HG02840 (cell line): ENCODE results near the gene ACBD6.
"Not testable (repeated sequence)": the region's sequence is repeated elsewhere in the genome, so short reads cannot be mapped to it uniquely, and the experiment has no call there.

ENCODE experiments used
- ATAC-seq: cut with Tn5 transposase; IDR thresholded peaks from one replicate; pipeline ENCODE4 v1.9.1; 2021; ENCODE audit warnings: mild to moderate bottlenecking, moderate library complexity, moderate number of reproducible peaks; ENCODE audit not compliant: unreplicated experiment, low FRiP score

ACBD6 gene

GRCh38 chr1:180497826-180498225 lies 4.6 kb downstream of the ACBD6 start:
- no peak for ATAC-seq

- ATAC-seq, result no peak
Observed at GRCh38 chr1:180494370-180494769, 8.0 kb downstream of the ACBD6 start.

DNA sequence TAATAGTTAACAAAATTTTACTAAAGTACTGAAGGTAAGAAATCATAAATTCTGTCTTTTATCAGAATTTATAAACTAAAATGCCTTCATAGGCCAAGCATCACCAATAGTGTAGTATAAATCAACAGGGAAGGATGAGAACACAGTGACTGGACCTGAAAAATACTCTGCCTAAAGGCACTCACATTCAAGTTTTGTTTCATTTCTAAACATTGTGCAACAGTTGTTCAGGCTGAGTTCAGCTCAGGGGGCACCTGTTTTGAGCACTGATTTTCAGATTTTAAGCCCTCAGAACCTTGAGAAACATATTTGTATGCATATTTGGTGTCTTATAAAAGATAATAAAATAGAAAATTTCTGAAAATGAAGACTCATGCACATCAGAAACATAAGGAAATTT lies 12.4 kb downstream of the ACBD6 start:
- no peak for ATAC-seq

- ATAC-seq, result no peak
Observed at GRCh38 chr1:180489313-180489712, 13.1 kb downstream of the ACBD6 start.

DNA sequence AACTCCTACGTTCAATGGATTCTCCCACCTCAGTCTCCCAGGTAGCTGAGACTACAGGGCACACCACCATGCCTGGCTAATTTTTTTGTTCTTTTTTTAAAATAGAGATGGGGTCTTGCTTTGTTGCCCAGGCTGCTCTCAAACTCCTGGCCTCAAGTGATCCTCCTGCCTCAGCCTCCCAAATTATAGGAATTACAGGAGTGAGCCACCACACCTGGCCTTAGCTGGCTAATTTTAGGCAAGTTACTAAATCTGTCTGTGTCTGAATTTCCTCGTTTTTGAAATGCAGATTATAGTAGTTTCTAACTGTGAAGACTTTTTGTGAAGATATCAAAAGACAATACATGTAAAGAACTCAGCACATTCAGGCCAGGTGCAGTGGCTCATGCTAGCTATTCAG lies 13.7 kb downstream of the ACBD6 start:
- ATAC-seq, result no peak

GRCh38 chr1:180486092-180486491 lies 16.3 kb downstream of the ACBD6 start:
- ATAC-seq, result no peak

- no peak for ATAC-seq
Observed at GRCh38 chr1:180484490-180484889, 17.9 kb downstream of the ACBD6 start.

GRCh38 chr1:180482425-180483275 lies 19.7 kb downstream of the ACBD6 start:
- no peak for ATAC-seq

DNA sequence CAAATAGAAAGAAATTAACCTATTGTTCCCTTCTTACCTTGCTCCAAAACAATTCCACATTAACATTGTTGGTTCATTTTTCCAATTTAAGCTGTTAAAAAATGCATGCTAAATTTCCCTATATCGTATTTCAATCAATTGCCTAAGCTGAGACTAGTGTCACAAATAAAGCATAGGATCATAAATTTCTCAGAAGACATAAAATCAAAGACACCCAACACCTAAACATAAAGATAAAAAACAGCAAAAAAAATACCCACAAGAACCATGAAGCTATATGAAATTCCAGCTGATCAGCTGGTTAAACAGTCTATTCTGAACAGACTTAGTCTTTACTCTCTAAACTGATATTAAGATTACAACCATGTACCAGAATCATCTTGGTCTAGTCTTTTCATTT lies 32.3 kb downstream of the ACBD6 start:
- ATAC-seq, result no peak

DNA sequence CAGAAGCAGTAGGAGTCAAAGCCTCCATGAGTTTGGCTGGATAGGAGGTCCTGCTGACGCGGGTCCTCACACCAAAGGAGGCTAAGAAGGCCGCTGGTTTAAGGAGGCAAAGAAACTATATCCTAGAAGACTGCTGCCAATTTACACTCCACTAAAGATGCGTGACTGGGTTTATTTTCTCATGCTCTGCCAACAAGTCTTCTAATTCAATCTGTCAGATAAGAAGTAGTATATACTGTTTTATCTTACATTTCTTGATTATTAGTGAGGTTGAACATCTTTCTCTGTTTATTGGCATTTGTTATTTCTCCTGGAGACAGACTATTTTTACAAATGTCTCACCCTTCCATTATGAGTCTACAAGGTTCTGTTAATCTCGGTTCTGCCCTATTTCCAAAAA lies 34.1 kb downstream of the ACBD6 start:
- no peak for ATAC-seq

- ATAC-seq, result no peak
Observed at GRCh38 chr1:180462102-180462501, 40.3 kb downstream of the ACBD6 start.

DNA sequence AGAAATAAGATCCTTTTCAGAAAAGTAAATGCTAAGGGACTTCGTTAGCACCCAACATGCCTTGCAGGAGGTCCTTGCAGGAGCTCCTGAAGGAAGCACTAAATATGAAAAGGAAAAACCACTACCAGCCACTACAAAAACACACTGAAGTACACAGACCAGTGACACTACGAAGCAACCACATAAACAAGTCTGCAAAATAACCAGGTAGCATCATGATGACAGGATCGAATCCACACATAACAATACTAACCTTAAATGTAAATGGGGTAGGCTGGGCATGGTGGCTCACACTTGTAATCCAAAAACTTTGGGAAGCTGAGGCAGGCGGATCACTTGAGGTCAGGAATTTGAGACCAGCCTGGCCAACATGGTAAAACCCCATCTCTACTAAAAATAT lies 40.7 kb downstream of the ACBD6 start:
- not testable (repeated sequence) for ATAC-seq

GRCh38 chr1:180458807-180459206 lies 43.6 kb downstream of the ACBD6 start:
- no peak for ATAC-seq

- no peak for ATAC-seq
Observed at GRCh38 chr1:180456191-180456590, 46.2 kb downstream of the ACBD6 start.

DNA sequence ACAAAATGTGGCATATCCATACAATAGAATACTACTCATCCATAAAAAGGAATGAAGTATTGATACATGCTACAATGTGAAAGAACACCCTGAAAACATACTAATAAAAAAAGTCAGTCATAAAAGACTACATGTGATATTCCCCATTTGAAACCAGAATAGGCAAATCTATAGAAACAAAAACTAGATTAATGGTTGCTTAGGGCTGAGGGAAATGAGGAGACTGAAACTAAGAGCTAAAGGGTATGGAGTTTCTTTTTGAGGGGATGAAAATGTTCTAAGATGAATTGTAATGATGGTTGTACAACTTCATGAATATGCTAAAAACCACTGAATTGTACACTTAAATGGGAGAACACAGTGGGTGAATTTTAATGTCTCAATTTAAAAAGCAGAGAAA lies 50.9 kb downstream of the ACBD6 start:
- no peak for ATAC-seq

- ATAC-seq, result no peak
Observed at GRCh38 chr1:180444522-180444921, 57.9 kb downstream of the ACBD6 start.

DNA sequence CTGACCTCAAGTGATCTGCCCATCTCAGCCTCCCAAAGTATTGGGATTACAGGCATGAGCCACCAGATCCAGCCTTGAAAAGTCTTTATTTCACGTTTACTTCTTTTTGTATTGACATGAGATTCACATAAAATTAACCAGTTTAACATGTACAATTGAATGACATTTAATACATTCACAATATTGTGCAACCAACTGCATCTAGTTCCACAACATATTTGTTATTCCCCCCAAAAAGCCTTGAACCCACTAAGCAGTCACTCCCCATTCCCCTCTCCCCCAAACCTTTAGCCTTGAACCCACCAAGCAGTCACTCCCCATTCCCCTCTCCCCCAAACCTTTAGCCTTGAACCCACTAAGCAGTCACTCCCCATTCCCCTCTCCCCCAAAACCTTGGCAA lies 62.0 kb downstream of the ACBD6 start:
- no peak for ATAC-seq

DNA sequence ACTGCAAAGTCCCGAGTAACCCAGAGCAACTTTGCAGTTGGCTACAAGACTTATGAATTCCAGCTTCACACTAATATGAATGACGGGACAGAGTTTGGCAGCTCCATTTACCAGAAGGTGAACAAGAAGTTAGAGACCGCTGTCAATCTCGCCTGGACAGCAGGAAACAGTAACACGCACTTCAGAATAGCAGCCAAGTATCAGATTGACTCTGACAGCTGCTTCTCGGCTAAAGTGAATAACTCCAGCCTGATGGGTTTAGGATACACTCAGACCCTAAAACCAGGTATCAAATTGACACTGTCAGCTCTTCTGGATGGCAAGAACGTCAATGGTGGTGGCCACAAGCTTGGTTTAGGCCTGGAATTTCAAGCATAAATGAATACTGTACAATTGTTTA lies 66.8 kb downstream of the ACBD6 start:
- no peak for ATAC-seq

DNA sequence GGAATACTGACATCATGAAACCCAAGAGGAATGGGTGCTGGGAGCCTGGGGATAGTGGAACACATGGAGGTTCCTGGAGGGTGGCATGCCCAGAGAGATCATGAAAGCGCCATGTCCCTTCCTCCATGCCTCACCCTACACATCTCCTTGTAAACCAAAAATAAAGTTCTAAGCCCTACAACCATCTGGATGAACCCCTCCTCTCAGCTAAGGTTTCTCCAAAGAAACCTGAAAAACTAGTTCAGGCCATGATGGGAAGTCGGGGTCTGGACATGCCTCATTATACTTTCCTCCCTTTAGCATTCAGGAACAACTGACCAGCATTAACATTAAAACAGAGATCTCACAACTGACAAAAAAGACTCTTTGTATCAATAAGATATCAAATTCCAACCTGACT lies 68.5 kb downstream of the ACBD6 start:
- no peak for ATAC-seq

GRCh38 chr1:180431683-180432082 lies 70.7 kb downstream of the ACBD6 start:
- no peak for ATAC-seq

GRCh38 chr1:180428782-180429695 lies 73.3 kb downstream of the ACBD6 start:
- no peak for ATAC-seq

- no peak for ATAC-seq
Observed at GRCh38 chr1:180425952-180426351, 76.4 kb downstream of the ACBD6 start.
